Gastroesophageal sphincter (tissue), 4 donors: Measurements from ENCODE around the gene NEMP2. TPM values are rescaled to one million over a fixed set of nuclear protein-coding genes. Genes with fewer than 3 reads are reported as not detected.

Source experiments
- ATAC-seq: fragments of 150-250 bp; one replicate; pipeline ENCODE4 v1.9.1; 2016; ENCODE audit warnings: mild to moderate bottlenecking, moderate library complexity
- H3K27ac ChIP-seq, 4 donors: fragments of 200-600 bp; sonication (generic) in 3 of 4; 1 replicate in 3 of 4; 2 replicates in 1 of 4; pipeline ENCODE4 v1.5.1; 2016 to 2019
- H3K27me3 ChIP-seq: fragments of 200-600 bp; sonication (generic); one replicate; pipeline ENCODE4 v1.5.1; 2019
- H3K36me3 ChIP-seq, 2 donors: fragments of 200-600 bp; sonication (generic); one replicate each; pipeline ENCODE4 v1.5.1; 2019; ENCODE audit warnings: control low read depth in 1 of 2
- H3K4me1 ChIP-seq, 3 donors: fragments of 200-600 bp; sonication (generic); 1 replicate in 2 of 3; 2 replicates in 1 of 3; pipeline ENCODE4 v1.5.1; 2016 to 2019; ENCODE audit warnings: control low read depth in 2 of 3
- H3K4me3 ChIP-seq, 2 donors: fragments of 200-600 bp; sonication (generic); one replicate each; pipeline ENCODE4 v1.5.1; 2019; ENCODE audit warnings: mild to moderate bottlenecking in 1 of 2, moderate library complexity in 1 of 2
- H3K9me3 ChIP-seq, 3 donors: fragments of 200-600 bp; sonication (generic); one replicate each; pipeline ENCODE4 v1.5.1; 2017 to 2019; ENCODE audit warnings: control low read depth in 2 of 3
- EP300 ChIP-seq: sonication (generic); formaldehyde crosslinking; IDR thresholded peaks from one replicate; pipeline ENCODE4 v1.6.1; 2017; ENCODE audit warnings: antibody characterized with exemption, mild to moderate bottlenecking
- POLR2A ChIP-seq, 2 donors: fragments of 450-650 bp; IDR thresholded peaks; one replicate each; pipeline ENCODE4 v1.6.1; 2017; ENCODE audit warnings: antibody characterized with exemption in 2 of 2, mild to moderate bottlenecking in 2 of 2, moderate library complexity in 1 of 2
- POLR2AphosphoS5 ChIP-seq: sonication (generic); formaldehyde crosslinking; IDR thresholded peaks from one replicate; pipeline ENCODE4 v1.6.1; 2017; ENCODE audit warnings: antibody characterized with exemption
- WGBS, 2 donors: methylation state at CpG; one replicate each; pipeline ENCODE4 v1.1.5; 2018; ENCODE audit warnings: low coverage in 1 of 2; 5-methylcytosine and 5-hydroxymethylcytosine counted together
- total RNA-seq, 4 donors: library from RNA; depleted of rRNA; stranded (reverse); fragments of >200 nt; gene quantifications; one replicate each; pipeline ENCODE4 v1.1.0, GENCODE V29; 2016
- TF ChIP-seq, protein P1 (sequence below), 4 experiments: fragments of 200-600 bp in 2 of 4; fragments of 450-650 bp in 2 of 4; sonication (generic) in 1 of 4; IDR thresholded peaks; one replicate each; pipeline ENCODE4 v1.5.1; 2017 to 2019; ENCODE audit warnings: antibody characterized with exemption in 4 of 4, mild to moderate bottlenecking in 2 of 4, moderate library complexity in 2 of 4

Gene NEMP2
- total RNA-seq, 4 donors from 2014 or later: 0.94 to 5.3 (median 3.5) TPM

DNA sequence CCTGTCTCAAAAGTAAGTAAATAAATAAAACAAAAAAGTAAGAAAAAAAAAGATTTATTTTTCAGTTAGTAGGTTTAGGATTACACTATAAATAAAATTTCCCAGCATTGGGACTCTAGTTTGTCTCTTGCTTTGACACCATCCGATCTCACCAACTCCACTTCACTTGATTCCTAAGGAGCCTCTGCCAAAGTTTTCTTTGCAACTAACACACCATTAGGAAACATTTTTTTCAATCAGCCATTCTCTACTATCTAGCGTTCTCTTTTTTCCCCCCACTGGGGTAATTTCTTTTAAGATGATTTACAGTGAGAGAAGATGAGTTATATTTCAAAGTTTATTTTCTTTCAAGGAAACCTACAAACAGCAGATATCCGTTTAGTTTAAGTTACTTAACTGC lies 10.6 kb upstream of the NEMP2 start:
- peak overlapping the region; percentile 20 to 56 (median 53) for H3K27ac ChIP-seq
- H3K4me3 ChIP-seq: peak overlapping the region; percentile 29 to 44
- ATAC-seq: no peak
- no peaks in the 10 kb centered on the region for H3K36me3 ChIP-seq
- peaks cover 0 to 23% (median 0%) of the 10 kb centered on the region in 3 donors for H3K9me3 ChIP-seq
- no peaks in the 10 kb centered on the region for H3K4me1 ChIP-seq
- WGBS, 2 donors: 29 to 42% methylated on average over 3 of the region's 3 CpGs
- TF ChIP-seq EP300: no peak
- TF ChIP-seq POLR2A (IDR thresholded peaks at IDR 0.05): no peak
- TF ChIP-seq, protein P1, sequence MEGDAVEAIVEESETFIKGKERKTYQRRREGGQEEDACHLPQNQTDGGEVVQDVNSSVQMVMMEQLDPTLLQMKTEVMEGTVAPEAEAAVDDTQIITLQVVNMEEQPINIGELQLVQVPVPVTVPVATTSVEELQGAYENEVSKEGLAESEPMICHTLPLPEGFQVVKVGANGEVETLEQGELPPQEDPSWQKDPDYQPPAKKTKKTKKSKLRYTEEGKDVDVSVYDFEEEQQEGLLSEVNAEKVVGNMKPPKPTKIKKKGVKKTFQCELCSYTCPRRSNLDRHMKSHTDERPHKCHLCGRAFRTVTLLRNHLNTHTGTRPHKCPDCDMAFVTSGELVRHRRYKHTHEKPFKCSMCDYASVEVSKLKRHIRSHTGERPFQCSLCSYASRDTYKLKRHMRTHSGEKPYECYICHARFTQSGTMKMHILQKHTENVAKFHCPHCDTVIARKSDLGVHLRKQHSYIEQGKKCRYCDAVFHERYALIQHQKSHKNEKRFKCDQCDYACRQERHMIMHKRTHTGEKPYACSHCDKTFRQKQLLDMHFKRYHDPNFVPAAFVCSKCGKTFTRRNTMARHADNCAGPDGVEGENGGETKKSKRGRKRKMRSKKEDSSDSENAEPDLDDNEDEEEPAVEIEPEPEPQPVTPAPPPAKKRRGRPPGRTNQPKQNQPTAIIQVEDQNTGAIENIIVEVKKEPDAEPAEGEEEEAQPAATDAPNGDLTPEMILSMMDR (IDR thresholded peaks at IDR 0.05): no peak
- no peak for TF ChIP-seq POLR2AphosphoS5
- no peaks in the 10 kb centered on the region for H3K27me3 ChIP-seq

DNA sequence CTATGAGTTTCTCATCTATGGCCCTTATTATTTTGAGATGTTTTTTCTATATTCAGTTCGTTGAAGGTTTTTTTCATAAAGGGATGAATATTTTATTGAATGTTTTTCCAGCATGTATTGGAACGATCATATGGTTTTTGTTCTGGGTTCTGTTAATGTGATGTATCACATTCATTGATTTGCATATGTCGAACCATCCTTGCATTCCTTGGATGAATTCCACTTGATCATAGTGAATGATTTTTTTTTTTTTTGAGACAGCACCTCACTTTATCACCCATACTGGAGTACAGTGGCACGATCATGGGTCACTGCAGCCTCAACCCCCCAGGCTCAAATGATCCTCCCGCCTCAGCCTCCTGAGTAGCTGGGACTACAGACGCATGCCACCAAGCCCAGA lies 5.5 kb upstream of the NEMP2 start:
- Histone ChIP-seq H3K36me3 (no peaks in the 10 kb centered on the region), H3K4me3 (no peak overlapping the region), H3K27ac (no peak overlapping the region), H3K9me3 (peaks cover 0 to 53% (median 0%) of the 10 kb centered on the region in 3 donors), H3K27me3 (no peaks in the 10 kb centered on the region), H3K4me1 (peaks cover 0 to 10% (median 0%) of the 10 kb centered on the region in 3 donors)
- ATAC-seq: no peak
- TF ChIP-seq, protein P1 (IDR thresholded peaks at IDR 0.05): no peak
- TF ChIP-seq POLR2A (IDR thresholded peaks at IDR 0.05) (no peak), EP300 (no peak), POLR2AphosphoS5 (no peak)
- 85 to 98% methylated on average over 3 to 5 of the region's 6 CpGs for WGBS, 2 donors

DNA sequence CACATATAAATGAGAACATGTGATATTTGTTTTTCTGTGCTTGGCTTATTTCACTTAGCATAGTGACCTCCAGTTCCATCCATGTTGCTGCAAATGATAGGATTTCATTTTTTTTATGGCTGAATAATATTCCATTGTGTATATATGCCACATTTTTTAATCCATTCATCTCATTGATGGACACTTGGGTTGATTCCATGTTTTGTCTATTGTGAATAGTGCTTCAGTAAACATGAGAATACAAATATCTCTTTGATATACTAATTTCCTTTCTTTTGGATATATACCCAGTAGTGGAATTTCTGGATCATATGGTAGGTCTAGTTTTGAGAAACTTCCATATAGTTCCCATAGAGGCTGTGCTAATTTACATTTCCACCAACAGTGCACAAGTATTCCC lies 3.7 kb upstream of the NEMP2 start:
- ATAC-seq: no peak
- Histone ChIP-seq H3K4me3 (no peak overlapping the region), H3K4me1 (peaks cover 0 to 17% (median 3%) of the 10 kb centered on the region in 3 donors), H3K27ac (no peak overlapping the region), H3K9me3 (peaks cover 0 to 53% (median 0%) of the 10 kb centered on the region in 3 donors), H3K36me3 (no peaks in the 10 kb centered on the region), H3K27me3 (no peaks in the 10 kb centered on the region)
- TF ChIP-seq POLR2A (IDR thresholded peaks at IDR 0.05) (no peak), EP300 (no peak), POLR2AphosphoS5 (no peak)
- TF ChIP-seq, protein P1 (IDR thresholded peaks at IDR 0.05): no peak

DNA sequence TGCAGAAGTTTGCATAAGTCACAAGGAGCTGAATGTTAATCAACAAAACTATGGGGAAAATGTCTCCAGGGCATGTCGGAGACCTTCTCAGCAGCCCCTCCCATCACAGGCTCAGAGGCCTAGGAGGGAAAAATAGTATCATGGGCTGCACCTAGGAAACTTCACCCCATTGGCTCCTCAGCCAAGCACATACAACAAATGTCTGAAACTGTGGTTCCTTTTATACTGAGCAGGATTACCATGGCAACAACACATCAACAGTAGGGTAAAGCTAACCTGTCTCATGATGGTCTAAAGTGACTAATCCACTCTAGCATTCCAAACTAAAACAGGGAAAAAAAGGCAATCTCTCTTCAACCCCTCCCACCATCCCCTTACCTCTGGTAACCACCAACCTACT lies 3.2 kb upstream of the NEMP2 start:
- 75% methylated on average over 1 of the region's 1 CpG; no CpG with 5 or more reads in 1 of the 2 donors for WGBS, 2 donors
- ATAC-seq: no peak
- no peaks in the 10 kb centered on the region for H3K27me3 ChIP-seq
- H3K27ac ChIP-seq: no peak overlapping the region
- no peak overlapping the region for H3K4me3 ChIP-seq
- H3K9me3 ChIP-seq: peaks cover 0 to 53% (median 0%) of the 10 kb centered on the region in 3 donors
- TF ChIP-seq, protein P1 (IDR thresholded peaks at IDR 0.05): no peak
- no peak for TF ChIP-seq EP300
- no peak for TF ChIP-seq POLR2AphosphoS5
- no peak for TF ChIP-seq POLR2A (IDR thresholded peaks at IDR 0.05)
- H3K36me3 ChIP-seq: no peaks in the 10 kb centered on the region
- peaks cover 0 to 21% (median 3%) of the 10 kb centered on the region in 3 donors for H3K4me1 ChIP-seq

DNA sequence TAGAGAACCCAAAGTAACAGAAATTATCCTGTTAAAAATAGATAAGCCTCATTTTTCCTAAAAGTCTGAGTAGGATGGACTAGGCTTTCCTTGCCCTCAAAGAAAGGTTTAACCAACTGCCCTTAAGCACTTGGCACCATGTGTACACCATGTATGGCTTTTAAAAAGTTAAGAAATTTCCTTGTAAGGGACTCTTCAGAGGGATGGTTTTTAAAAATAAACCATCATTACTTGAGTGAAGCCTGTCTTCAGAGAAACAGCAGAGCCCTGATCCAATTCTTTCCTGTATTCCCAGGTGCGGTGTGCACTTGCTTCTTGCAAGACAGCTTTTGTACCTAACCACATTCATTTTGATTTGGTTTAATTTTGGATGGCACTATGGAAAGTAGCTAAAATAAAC lies 1.1 kb upstream of the NEMP2 start:
- no peak for TF ChIP-seq EP300
- TF ChIP-seq POLR2AphosphoS5: no peak
- TF ChIP-seq POLR2A (IDR thresholded peaks at IDR 0.05): no peak
- TF ChIP-seq, protein P1 (IDR thresholded peaks at IDR 0.05): no peak
- Histone ChIP-seq H3K27ac (peak overlapping the region; percentile 87 to 95 (median 94)), H3K27me3 (no peaks in the 10 kb centered on the region), H3K36me3 (no peaks in the 10 kb centered on the region), H3K4me1 (peaks cover 0 to 28% (median 3%) of the 10 kb centered on the region in 3 donors), H3K4me3 (peak overlapping the region; percentile 73 to 80), H3K9me3 (peaks cover 0 to 35% (median 0%) of the 10 kb centered on the region in 3 donors)
- WGBS, 2 donors: 15 to 33% methylated on average over 1 of the region's 1 CpG
- no peak for ATAC-seq
